ENCODE measurements around the gene STPG1. TPM values are rescaled to one million over a fixed set of nuclear protein-coding genes. Genes with fewer than 3 reads are reported as not detected.

Gene STPG1
- total and polyA plus RNA-seq, 2 of the 13 experiments (the other 11 are each of a cell fraction or from before 2014, with no cell fraction given), result 3.4 to 4.3 TPM

DNA sequence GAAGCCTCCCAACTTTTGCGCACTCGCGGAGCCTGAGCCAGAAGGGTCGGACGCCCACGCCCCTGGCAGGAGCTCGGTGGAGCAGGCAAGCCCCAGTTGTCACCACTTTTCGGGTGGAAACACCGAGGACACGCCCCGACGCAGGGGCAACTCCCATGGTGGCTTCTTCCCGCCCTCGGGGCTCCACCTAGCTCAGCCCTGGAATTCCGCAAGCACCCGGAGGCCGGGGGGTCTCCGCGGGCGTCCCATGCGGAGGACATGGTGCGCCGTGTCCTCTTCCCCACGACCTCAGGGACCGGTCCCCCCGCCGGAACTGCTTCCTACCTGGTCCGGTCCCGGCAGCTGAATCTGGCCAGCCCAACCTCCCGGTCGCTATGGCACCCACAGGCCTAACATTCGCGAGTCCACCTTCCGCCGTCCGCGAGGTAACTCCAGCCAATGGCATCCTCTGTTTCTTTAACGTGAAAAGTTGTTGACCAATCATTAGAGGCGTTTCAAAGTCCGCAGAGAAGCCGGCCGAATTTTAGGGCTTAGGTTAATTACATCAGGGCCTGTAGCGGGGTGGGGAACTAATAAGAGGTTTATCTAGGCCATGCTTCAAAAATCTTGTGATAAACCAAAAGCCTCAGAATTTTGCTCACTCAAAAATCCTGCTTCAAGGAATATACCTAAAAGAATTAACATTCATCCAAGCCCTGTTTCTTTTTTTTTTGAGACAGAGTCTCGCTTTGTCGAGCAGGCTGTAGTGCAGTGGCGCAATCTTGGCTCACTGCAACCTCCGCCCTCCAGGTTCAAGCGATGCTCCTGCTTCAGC, at the start of gene STPG1 (continued):
- 0 out of 2 replicates have a peak, but pooled peaks have one; percentile 64 for TF ChIP-seq KLF12 (CRISPR knock-in tag; IDR thresholded peaks at IDR 0.05; ENCODE audit: borderline replicate concordance)
- no peak for TF ChIP-seq SYNCRIP (IDR thresholded peaks at IDR 0.05; ENCODE audit: insufficient read depth, low read depth, low read length)
- TF ChIP-seq, protein P1, sequence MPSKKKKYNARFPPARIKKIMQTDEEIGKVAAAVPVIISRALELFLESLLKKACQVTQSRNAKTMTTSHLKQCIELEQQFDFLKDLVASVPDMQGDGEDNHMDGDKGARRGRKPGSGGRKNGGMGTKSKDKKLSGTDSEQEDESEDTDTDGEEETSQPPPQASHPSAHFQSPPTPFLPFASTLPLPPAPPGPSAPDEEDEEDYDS (CRISPR knock-in tag; IDR thresholded peaks at IDR 0.05), result 0 out of 2 replicates have a peak, but pooled peaks have one; percentile 23
- TF ChIP-seq ZNF329 (CRISPR knock-in tag; IDR thresholded peaks at IDR 0.05; ENCODE audit: low read depth), result no peak
- TF ChIP-seq ZNF557 (CRISPR knock-in tag; IDR thresholded peaks at IDR 0.05), result peak; percentile 70; the same call in 1 of the 2 replicates
- TF ChIP-seq ELF4 (CRISPR knock-in tag; IDR thresholded peaks at IDR 0.05; ENCODE audit: borderline replicate concordance), result peak; percentile 89; the same call in 1 of the 2 replicates
- TF ChIP-seq ZMAT3 (CRISPR knock-in tag; conservative IDR thresholded peaks at IDR 0.05), result 0 out of 2 replicates have a peak, but pooled peaks have one; percentile 58
- peak; percentile 52; the same call in 1 of the 2 replicates for TF ChIP-seq ZNF33A (CRISPR knock-in tag; IDR thresholded peaks at IDR 0.05; ENCODE audit: borderline replicate concordance)
- 0 out of 2 replicates have a peak, but pooled peaks have one; percentile 23 for TF ChIP-seq ZNF230 (CRISPR knock-in tag; IDR thresholded peaks at IDR 0.05)
- TF ChIP-seq, protein P2, sequence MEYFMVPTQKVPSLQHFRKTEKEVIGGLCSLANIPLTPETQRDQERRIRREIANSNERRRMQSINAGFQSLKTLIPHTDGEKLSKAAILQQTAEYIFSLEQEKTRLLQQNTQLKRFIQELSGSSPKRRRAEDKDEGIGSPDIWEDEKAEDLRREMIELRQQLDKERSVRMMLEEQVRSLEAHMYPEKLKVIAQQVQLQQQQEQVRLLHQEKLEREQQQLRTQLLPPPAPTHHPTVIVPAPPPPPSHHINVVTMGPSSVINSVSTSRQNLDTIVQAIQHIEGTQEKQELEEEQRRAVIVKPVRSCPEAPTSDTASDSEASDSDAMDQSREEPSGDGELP (IDR thresholded peaks at IDR 0.05; ENCODE audit: borderline replicate concordance, low read depth), result peak; percentile 57; the same call in 1 of the 2 replicates
- peak; percentile 53 for TF ChIP-seq SPEN (CRISPR knock-in tag; IDR thresholded peaks at IDR 0.05; ENCODE audit: low read depth)
- TF ChIP-seq ZNF383 (CRISPR knock-in tag; IDR thresholded peaks at IDR 0.05; ENCODE audit: borderline replicate concordance), result no peak
- TF ChIP-seq ZNF510 (CRISPR knock-in tag; IDR thresholded peaks at IDR 0.05; ENCODE audit: low read depth), result no peak
- TF ChIP-seq RFXAP (CRISPR knock-in tag; IDR thresholded peaks at IDR 0.05; ENCODE audit: borderline replicate concordance), result peak; percentile 63; the same call in 1 of the 2 replicates
- TF ChIP-seq, protein P3, sequence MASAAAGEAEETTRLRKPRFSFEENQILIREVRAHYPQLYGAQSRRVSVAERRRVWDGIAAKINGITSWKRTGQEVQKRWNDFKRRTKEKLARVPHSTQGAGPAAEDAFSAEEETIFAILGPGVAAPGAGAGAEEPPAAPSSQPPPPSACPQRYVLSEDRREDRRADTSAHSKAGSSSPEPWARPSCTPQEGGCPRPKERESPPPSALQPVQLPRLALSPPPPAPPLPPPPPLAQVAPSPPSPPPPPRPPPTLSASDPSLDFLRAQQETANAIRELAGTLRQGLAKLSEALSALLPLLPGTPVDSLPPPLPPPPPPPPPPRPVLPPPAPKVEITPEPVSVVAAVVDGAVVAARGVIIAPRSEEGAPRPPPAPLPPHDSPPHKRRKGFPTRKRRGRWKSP (CRISPR knock-in tag; IDR thresholded peaks at IDR 0.05), result 0 out of 2 replicates have a peak, but pooled peaks have one; percentile 49
- TF ChIP-seq MYNN (CRISPR knock-in tag; IDR thresholded peaks at IDR 0.05; ENCODE audit: low read depth), result 0 out of 2 replicates have a peak, but pooled peaks have one; percentile 20
- TF ChIP-seq, protein P4, sequence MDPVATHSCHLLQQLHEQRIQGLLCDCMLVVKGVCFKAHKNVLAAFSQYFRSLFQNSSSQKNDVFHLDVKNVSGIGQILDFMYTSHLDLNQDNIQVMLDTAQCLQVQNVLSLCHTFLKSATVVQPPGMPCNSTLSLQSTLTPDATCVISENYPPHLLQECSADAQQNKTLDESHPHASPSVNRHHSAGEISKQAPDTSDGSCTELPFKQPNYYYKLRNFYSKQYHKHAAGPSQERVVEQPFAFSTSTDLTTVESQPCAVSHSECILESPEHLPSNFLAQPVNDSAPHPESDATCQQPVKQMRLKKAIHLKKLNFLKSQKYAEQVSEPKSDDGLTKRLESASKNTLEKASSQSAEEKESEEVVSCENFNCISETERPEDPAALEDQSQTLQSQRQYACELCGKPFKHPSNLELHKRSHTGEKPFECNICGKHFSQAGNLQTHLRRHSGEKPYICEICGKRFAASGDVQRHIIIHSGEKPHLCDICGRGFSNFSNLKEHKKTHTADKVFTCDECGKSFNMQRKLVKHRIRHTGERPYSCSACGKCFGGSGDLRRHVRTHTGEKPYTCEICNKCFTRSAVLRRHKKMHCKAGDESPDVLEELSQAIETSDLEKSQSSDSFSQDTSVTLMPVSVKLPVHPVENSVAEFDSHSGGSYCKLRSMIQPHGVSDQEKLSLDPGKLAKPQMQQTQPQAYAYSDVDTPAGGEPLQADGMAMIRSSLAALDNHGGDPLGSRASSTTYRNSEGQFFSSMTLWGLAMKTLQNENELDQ (CRISPR knock-in tag; IDR thresholded peaks at IDR 0.05; ENCODE audit: borderline replicate concordance), result no peak
- no peak for TF ChIP-seq ESRRA (CRISPR knock-in tag; IDR thresholded peaks at IDR 0.05; ENCODE audit: low read depth)
- TF ChIP-seq ZNF772 (CRISPR knock-in tag; IDR thresholded peaks at IDR 0.05), result peak; percentile 64; the same call in 1 of the 2 replicates
- TF ChIP-seq MED1 (CRISPR knock-in tag; IDR thresholded peaks at IDR 0.05), result peak; percentile 21; the same call in 1 of the 2 replicates
- TF ChIP-seq, protein P5, sequence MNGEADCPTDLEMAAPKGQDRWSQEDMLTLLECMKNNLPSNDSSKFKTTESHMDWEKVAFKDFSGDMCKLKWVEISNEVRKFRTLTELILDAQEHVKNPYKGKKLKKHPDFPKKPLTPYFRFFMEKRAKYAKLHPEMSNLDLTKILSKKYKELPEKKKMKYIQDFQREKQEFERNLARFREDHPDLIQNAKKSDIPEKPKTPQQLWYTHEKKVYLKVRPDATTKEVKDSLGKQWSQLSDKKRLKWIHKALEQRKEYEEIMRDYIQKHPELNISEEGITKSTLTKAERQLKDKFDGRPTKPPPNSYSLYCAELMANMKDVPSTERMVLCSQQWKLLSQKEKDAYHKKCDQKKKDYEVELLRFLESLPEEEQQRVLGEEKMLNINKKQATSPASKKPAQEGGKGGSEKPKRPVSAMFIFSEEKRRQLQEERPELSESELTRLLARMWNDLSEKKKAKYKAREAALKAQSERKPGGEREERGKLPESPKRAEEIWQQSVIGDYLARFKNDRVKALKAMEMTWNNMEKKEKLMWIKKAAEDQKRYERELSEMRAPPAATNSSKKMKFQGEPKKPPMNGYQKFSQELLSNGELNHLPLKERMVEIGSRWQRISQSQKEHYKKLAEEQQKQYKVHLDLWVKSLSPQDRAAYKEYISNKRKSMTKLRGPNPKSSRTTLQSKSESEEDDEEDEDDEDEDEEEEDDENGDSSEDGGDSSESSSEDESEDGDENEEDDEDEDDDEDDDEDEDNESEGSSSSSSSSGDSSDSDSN (CRISPR knock-in tag; IDR thresholded peaks at IDR 0.05), result peak; percentile 20; the same call in 1 of the 2 replicates

Measured in HepG2 (cell line).